Measurements from ENCODE around the gene DBP. TPM values are rescaled to one million over a fixed set of nuclear protein-coding genes. Genes with fewer than 3 reads are reported as not detected.

DBP gene
- total RNA-seq, 1 experiment from 2014 or later = 12.0 TPM

DNA sequence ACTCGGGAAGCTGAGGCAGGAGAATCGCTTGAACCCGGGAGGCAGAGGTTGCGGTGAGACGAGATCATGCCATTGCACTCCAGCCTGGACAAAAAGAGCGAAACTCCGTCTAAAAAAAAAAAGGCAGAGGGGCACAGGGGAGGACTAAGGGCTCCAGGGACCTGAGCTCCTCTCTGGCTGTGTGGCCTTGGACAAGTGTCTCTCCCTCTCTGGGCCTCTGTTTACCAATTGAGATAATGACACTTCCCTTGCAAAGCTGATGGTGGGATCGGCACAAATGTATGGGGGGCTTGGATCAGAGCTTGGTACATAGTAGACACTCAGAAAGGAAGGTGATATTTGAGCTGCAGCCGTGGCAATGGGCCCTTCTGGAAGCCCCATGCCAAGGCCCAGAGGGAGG, 42.0 kb downstream of the DBP start:
- CTCF ChIA-PET = interaction anchor here (0.9 to 3.3 kb wide), 6 partner anchors 11 to 89 kb away, joined by 3 to 20 read pairs (median 3); no protein-coding TSS in a partner anchor
- Mint-ChIP-seq H3K4me1 (no peaks in the 10 kb centered on the region), H3K36me3 (no peaks in the 10 kb centered on the region), H3K4me3 (no peak overlapping the region), H3K27ac (no peak overlapping the region), H3K27me3 (ENCODE audit: low read depth) (peaks cover 9% of the 10 kb centered on the region), H3K9me3 (no peaks in the 10 kb centered on the region)
- DNase-seq (ENCODE audit: low spot score) (no peak), ATAC-seq (no peak)
- TF ChIP-seq NFE2L1 (CRISPR knock-in tag; IDR thresholded peaks at IDR 0.05) = no peak
- TF ChIP-seq, protein P1, sequence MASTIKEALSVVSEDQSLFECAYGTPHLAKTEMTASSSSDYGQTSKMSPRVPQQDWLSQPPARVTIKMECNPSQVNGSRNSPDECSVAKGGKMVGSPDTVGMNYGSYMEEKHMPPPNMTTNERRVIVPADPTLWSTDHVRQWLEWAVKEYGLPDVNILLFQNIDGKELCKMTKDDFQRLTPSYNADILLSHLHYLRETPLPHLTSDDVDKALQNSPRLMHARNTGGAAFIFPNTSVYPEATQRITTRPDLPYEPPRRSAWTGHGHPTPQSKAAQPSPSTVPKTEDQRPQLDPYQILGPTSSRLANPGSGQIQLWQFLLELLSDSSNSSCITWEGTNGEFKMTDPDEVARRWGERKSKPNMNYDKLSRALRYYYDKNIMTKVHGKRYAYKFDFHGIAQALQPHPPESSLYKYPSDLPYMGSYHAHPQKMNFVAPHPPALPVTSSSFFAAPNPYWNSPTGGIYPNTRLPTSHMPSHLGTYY (CRISPR knock-in tag; IDR thresholded peaks at IDR 0.05) = no peak
- POLR2A ChIA-PET = interaction anchor here (0.7 kb wide), 1 partner anchor 188 kb away, joined by 4 read pairs; no protein-coding TSS in a partner anchor

DNA sequence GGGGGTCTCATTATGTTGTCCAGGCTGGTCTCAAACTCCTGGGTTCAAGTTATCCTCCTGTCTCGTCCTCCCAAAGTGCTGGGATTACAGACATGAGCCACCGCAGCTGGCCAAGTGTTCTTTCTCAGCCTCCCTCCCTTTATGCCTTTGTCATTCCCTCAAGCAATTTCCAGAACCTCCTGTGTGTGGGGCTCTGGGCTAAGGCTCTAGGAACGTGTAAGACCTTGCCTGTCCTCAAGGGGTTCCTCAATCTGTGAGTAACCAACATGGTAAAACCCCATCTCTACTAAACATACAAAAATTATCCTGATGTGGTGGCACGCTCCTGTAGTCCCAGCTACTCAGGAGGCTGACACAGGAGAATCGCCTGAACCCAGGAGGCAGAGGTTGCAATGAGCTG, 46.2 kb downstream of the DBP start:
- TF ChIP-seq, protein P2, sequence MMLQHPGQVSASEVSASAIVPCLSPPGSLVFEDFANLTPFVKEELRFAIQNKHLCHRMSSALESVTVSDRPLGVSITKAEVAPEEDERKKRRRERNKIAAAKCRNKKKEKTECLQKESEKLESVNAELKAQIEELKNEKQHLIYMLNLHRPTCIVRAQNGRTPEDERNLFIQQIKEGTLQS (CRISPR knock-in tag; conservative IDR thresholded peaks at IDR 0.05) = no peak
- TF ChIP-seq GTF2I (CRISPR knock-in tag; conservative IDR thresholded peaks at IDR 0.05) (no peak), OVOL2 (CRISPR knock-in tag; IDR thresholded peaks at IDR 0.05; ENCODE audit: borderline replicate concordance) (no peak), ZNF317 (CRISPR knock-in tag; IDR thresholded peaks at IDR 0.05; ENCODE audit: borderline replicate concordance, low read depth) (no peak), GRHL2 (CRISPR knock-in tag; IDR thresholded peaks at IDR 0.05; ENCODE audit: insufficient replicate concordance, severe bottlenecking) (no peak)
- DNase-seq (ENCODE audit: low spot score) (no peak), ATAC-seq (peak; percentile 67)
- H3K36me3 Mint-ChIP-seq = no peaks in the 10 kb centered on the region
- ChIA-PET CTCF (interaction anchor here (0.6 to 5.0 kb wide), 8 partner anchors 18 to 257 kb away, joined by 3 to 68 read pairs (median 4); no protein-coding TSS in a partner anchor), POLR2A (no interaction called here)
- no peak overlapping the region for H3K4me3 Mint-ChIP-seq
- peaks cover 8% of the 10 kb centered on the region for H3K4me1 Mint-ChIP-seq
- no peaks in the 10 kb centered on the region for H3K9me3 Mint-ChIP-seq
- H3K27me3 Mint-ChIP-seq (ENCODE audit: low read depth) = peaks cover 30% of the 10 kb centered on the region
- no peak overlapping the region for H3K27ac Mint-ChIP-seq

GRCh38 chr19:48588670-48589401, 48.3 kb downstream of the DBP start:
- DNase-seq (ENCODE audit: low spot score) (peak; percentile 96), ATAC-seq (peak; percentile 80)
- peak overlapping the region; percentile 72 for H3K4me3 Mint-ChIP-seq
- no peaks in the 10 kb centered on the region for H3K36me3 Mint-ChIP-seq
- peaks cover 30% of the 10 kb centered on the region for H3K27me3 Mint-ChIP-seq (ENCODE audit: low read depth)
- CTCF ChIA-PET = interaction anchor here (0.6 to 10.1 kb wide), 46 partner anchors 9 to 479 kb away, joined by 3 to 297 read pairs (median 4); partner anchors contain the start of genes FAM83E, KDELR1, LMTK3 and PLA2G4C
- H3K27ac Mint-ChIP-seq = no peak overlapping the region
- peaks cover 12% of the 10 kb centered on the region for H3K4me1 Mint-ChIP-seq
- no peaks in the 10 kb centered on the region for H3K9me3 Mint-ChIP-seq
- POLR2A ChIA-PET = interaction anchor here (1.0 kb wide), 1 partner anchor 268 kb away, joined by 3 read pairs; no protein-coding TSS in a partner anchor
- 0 out of 2 replicates have a peak, but pooled peaks have one; percentile 15 for TF ChIP-seq USF1 (CRISPR knock-in tag; IDR thresholded peaks at IDR 0.05)
- TF ChIP-seq SP1 (CRISPR knock-in tag; conservative IDR thresholded peaks at IDR 0.05) = peak; percentile 32; the same call in 1 of the 2 replicates
- TF ChIP-seq CTCF (IDR thresholded peaks at IDR 0.05) = peak; percentile 92
- no peak for TF ChIP-seq HMGA2 (CRISPR knock-in tag; IDR thresholded peaks at IDR 0.05)
- TF ChIP-seq ZNF121 (CRISPR knock-in tag; IDR thresholded peaks at IDR 0.05) = peak; percentile 68
- TF ChIP-seq, protein P3, sequence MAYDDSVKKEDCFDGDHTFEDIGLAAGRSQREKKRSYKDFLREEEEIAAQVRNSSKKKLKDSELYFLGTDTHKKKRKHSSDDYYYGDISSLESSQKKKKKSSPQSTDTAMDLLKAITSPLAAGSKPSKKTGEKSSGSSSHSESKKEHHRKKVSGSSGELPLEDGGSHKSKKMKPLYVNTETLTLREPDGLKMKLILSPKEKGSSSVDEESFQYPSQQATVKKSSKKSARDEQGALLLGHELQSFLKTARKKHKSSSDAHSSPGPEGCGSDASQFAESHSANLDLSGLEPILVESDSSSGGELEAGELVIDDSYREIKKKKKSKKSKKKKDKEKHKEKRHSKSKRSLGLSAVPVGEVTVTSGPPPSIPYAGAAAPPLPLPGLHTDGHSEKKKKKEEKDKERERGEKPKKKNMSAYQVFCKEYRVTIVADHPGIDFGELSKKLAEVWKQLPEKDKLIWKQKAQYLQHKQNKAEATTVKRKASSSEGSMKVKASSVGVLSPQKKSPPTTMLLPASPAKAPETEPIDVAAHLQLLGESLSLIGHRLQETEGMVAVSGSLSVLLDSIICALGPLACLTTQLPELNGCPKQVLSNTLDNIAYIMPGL (CRISPR knock-in tag; IDR thresholded peaks at IDR 0.05) = peak; percentile 84; the same call in 1 of the 2 replicates
- TF ChIP-seq ZNF423 (CRISPR knock-in tag; IDR thresholded peaks at IDR 0.05) = 0 out of 2 replicates have a peak, but pooled peaks have one; percentile 18
- no peak for TF ChIP-seq ETV6 (CRISPR knock-in tag; IDR thresholded peaks at IDR 0.05)
- TF ChIP-seq, protein P4, sequence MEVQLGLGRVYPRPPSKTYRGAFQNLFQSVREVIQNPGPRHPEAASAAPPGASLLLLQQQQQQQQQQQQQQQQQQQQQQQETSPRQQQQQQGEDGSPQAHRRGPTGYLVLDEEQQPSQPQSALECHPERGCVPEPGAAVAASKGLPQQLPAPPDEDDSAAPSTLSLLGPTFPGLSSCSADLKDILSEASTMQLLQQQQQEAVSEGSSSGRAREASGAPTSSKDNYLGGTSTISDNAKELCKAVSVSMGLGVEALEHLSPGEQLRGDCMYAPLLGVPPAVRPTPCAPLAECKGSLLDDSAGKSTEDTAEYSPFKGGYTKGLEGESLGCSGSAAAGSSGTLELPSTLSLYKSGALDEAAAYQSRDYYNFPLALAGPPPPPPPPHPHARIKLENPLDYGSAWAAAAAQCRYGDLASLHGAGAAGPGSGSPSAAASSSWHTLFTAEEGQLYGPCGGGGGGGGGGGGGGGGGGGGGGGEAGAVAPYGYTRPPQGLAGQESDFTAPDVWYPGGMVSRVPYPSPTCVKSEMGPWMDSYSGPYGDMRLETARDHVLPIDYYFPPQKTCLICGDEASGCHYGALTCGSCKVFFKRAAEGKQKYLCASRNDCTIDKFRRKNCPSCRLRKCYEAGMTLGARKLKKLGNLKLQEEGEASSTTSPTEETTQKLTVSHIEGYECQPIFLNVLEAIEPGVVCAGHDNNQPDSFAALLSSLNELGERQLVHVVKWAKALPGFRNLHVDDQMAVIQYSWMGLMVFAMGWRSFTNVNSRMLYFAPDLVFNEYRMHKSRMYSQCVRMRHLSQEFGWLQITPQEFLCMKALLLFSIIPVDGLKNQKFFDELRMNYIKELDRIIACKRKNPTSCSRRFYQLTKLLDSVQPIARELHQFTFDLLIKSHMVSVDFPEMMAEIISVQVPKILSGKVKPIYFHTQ (CRISPR knock-in tag; IDR thresholded peaks at IDR 0.05) = 0 out of 2 replicates have a peak, but pooled peaks have one; percentile 59
- TF ChIP-seq GTF2I (CRISPR knock-in tag; conservative IDR thresholded peaks at IDR 0.05) = peak; percentile 100
- TF ChIP-seq EMX1 (CRISPR knock-in tag; IDR thresholded peaks at IDR 0.05) = no peak
- TF ChIP-seq, protein P5, sequence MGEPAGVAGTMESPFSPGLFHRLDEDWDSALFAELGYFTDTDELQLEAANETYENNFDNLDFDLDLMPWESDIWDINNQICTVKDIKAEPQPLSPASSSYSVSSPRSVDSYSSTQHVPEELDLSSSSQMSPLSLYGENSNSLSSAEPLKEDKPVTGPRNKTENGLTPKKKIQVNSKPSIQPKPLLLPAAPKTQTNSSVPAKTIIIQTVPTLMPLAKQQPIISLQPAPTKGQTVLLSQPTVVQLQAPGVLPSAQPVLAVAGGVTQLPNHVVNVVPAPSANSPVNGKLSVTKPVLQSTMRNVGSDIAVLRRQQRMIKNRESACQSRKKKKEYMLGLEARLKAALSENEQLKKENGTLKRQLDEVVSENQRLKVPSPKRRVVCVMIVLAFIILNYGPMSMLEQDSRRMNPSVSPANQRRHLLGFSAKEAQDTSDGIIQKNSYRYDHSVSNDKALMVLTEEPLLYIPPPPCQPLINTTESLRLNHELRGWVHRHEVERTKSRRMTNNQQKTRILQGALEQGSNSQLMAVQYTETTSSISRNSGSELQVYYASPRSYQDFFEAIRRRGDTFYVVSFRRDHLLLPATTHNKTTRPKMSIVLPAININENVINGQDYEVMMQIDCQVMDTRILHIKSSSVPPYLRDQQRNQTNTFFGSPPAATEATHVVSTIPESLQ (CRISPR knock-in tag; IDR thresholded peaks at IDR 0.05) = no peak

Data from WTC11 (cell line).